Measurements from ENCODE around the gene CFL1. TPM values are rescaled to one million over a fixed set of nuclear protein-coding genes. Genes with fewer than 3 reads are reported as not detected.

The CFL1 gene
- total and polyA plus RNA-seq, 2 of the 8 experiments (the other 6 are each of a cell fraction or from before 2014, with no cell fraction given), result 1,252 to 1,365 TPM

GRCh38 chr11:65854852-65855837 lies 2.8 kb downstream of the CFL1 start:
- Histone ChIP-seq H2BK15ac (ENCODE audit: low read length) (no peak overlapping the region), H4K91ac (replicated peaks; ENCODE audit: insufficient read length, low read length) (no peak overlapping the region), H2BK20ac (ENCODE audit: low read length) (no peak overlapping the region), H2AFZ (ENCODE audit: low read length) (no peak overlapping the region), H3K27me3 (replicated peaks in 1 of 4; ENCODE audit: control insufficient read depth in 3 of 4, extremely low read depth in 1 of 4, insufficient read depth in 3 of 4, low read length in 3 of 4) (no peaks in the 10 kb centered on the region), H3K23me2 (ENCODE audit: low read depth, low read length) (peaks cover 10% of the 10 kb centered on the region), H3K27ac (ENCODE audit: low read depth, low read length) (no peak overlapping the region), H3K79me1 (ENCODE audit: low read depth, low read length) (peaks cover 20% of the 10 kb centered on the region), H2BK5ac (ENCODE audit: low read depth, low read length) (no peak overlapping the region), H3K18ac (ENCODE audit: extremely low read depth, low read length) (no peak overlapping the region), H3K79me2 (ENCODE audit: control insufficient read depth in 1 of 2, insufficient read depth in 2 of 2, low read length in 2 of 2) (peaks cover 15 to 36% of the 10 kb centered on the region in 2 experiments), H3K9me3 (ENCODE audit: insufficient read depth in 2 of 2, low read depth in 1 of 2, low read length in 1 of 2) (peaks cover 7 to 10% of the 10 kb centered on the region in 2 experiments; a peak in 2 of 4 replicates), H2BK120ac (replicated peaks; ENCODE audit: low read depth, low read length) (no peak overlapping the region), H3K4ac (replicated peaks; ENCODE audit: insufficient read length, low read depth, low read length) (no peak overlapping the region), H3K4me3 (ENCODE audit: extremely low read depth in 1 of 4, insufficient read depth in 2 of 4, low read depth in 3 of 4, low read length in 4 of 4) (no peak overlapping the region), H3K4me1 (replicated peaks in 1 of 4; ENCODE audit: control insufficient read depth in 3 of 4, insufficient read depth in 4 of 4, low read length in 3 of 4) (peaks cover 0 to 9% (median under 1%) of the 10 kb centered on the region in 4 experiments; a peak in 5 of 7 replicates), H3K56ac (replicated peaks; ENCODE audit: insufficient read length, low read depth, low read length) (no peak overlapping the region), H2AK5ac (ENCODE audit: low read depth, low read length) (no peak overlapping the region), H3K4me2 (ENCODE audit: insufficient read depth in 1 of 2, low read depth in 2 of 2, low read length in 2 of 2) (no peak overlapping the region; a peak in 1 of 4 replicates), H4K8ac (ENCODE audit: extremely low read depth, insufficient read depth, low read length) (peak overlapping the region; percentile 4; the same call in 1 of the 2 replicates), H2BK12ac (ENCODE audit: low read depth, low read length) (no peak overlapping the region), H3K36me3 (ENCODE audit: control insufficient read depth in 2 of 4, insufficient read depth in 4 of 4, low read length in 3 of 4) (peaks cover 17 to 34% (median 31%) of the 10 kb centered on the region in 4 experiments), H4K5ac (ENCODE audit: insufficient read length, low read depth, low read length) (no peak overlapping the region), H3K9ac (replicated peaks in 1 of 4; ENCODE audit: extremely low read depth in 1 of 4, low read depth in 3 of 4, low read length in 3 of 4) (no peak overlapping the region), H3K23ac (ENCODE audit: insufficient read length) (no peak overlapping the region), H3K14ac (ENCODE audit: insufficient read length) (no peak overlapping the region), H4K20me1 (replicated peaks in 1 of 2; ENCODE audit: control insufficient read depth in 1 of 2, insufficient read depth in 2 of 2, low read length in 2 of 2) (peaks cover 29 to 30% of the 10 kb centered on the region in 2 experiments)
- DNase-seq (ENCODE audit: low read depth in 1 of 2, low spot score in 2 of 2), result no peak
- ChIA-PET POLR2A (ENCODE audit: partially characterized antibody) (interaction anchor here (2.0 to 39.7 kb wide), 5 partner anchors 1 to 213 kb away, joined by 6 to 1071 read pairs (median 29); partner anchors contain the start of genes CCDC85B, CFL1, CTSW and EFEMP2), CTCF (ENCODE audit: partially characterized antibody) (interaction anchor here (1.3 to 15.2 kb wide), 6 partner anchors 13 to 133 kb away, joined by 4 to 283 read pairs (median 47); partner anchors contain the start of genes AP5B1, CCDC85B, CTSW and EFEMP2)
- WGBS, 2 experiments (ENCODE audit: extremely low coverage in 1 of 2, insufficient coverage in 1 of 2, insufficient read length in 1 of 2, insufficient replicate concordance in 2 of 2, low coverage in 1 of 2, low lambda C conversion rate in 2 of 2, missing lambda C conversion rate in 1 of 2), result 89% methylated on average over 11 of the region's 15 CpGs; no CpG with 5 or more reads in 1 of the 2 experiments
- TF ChIP-seq SIN3A (conservative IDR thresholded peaks at IDR 0.05 in 1 of 2, IDR thresholded peaks at IDR 0.05 in 1 of 2; ENCODE audit: low read depth in 1 of 2, low read length in 2 of 2) (0 out of 4 replicates have a peak, but pooled peaks of 1 of the 2 experiments have one; percentile 59), SP1 (IDR thresholded peaks at IDR 0.05; ENCODE audit: low read depth, low read length) (peak; percentile 68; the same call in 1 of the 2 replicates), JUN (IDR thresholded peaks at IDR 0.05; ENCODE audit: low read depth, low read length) (no peak), POLR2AphosphoS5 (IDR thresholded peaks at IDR 0.05; ENCODE audit: low read depth, low read length) (peak; percentile 14; the same call in 1 of the 2 replicates), BACH1 (IDR thresholded peaks at IDR 0.05; ENCODE audit: low read length) (no peak), RXRA (IDR thresholded peaks at IDR 0.05; ENCODE audit: insufficient read depth, low read depth, low read length) (no peak)
- FAIRE-seq, result no peak

Measured in H1 (cell line).